GM10847 (cell line): ENCODE measurements around the gene AHI1.

Experiments used
- POLR2A ChIP-seq: IDR thresholded peaks from 2 replicates; pipeline ENCODE4 v1.6.1; 2011; ENCODE audit not compliant: insufficient read length; ENCODE audit errors: extremely low read depth

Gene AHI1

GRCh38 chr6:135329851-135330803 is 167.4 kb downstream of the AHI1 start:
- TF ChIP-seq POLR2A = no peak

- TF ChIP-seq POLR2A = no peak
Measured at GRCh38 chr6:135328136-135328535, 169.4 kb downstream of the AHI1 start.

DNA sequence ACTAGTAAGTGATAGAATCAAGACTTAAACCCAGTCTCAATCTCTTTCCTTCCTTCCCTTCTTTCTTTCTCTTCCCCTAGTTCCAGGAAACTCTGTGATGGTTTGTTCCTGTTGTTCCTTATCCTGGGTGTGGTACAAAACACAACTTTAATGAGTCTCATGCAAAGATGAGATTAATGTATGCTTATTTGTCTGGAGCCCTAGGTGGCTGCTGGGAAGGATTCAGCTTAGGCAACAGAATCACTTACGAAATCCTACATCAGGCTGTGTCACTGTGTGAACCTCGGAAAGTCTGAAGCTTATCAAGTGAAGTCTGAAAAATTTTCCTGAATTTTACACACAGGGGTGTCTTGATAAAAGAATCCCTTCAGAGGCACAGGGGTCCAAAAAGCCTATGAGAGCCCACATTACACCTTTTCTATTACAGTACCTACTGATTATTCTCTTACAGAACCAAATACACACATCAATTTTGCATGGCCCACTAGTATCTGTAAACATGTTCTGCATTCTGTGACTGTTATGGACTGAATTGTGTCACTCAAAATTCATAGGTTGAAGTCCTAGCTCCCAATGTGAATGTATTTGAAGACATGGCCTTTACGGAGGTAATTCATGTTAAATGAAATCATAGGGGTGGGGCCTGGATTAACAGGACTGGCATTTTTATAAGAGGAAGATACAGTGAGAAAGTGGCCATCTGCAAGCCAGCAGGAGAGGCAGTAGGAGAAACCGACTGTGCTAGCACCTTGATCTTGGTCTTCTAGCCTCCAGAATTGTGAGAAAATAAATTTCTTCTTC is 171.7 kb downstream of the AHI1 start:
- TF ChIP-seq POLR2A = no peak

GRCh38 chr6:135324531-135324930 is 173.0 kb downstream of the AHI1 start:
- no peak for TF ChIP-seq POLR2A

- no peak for TF ChIP-seq POLR2A
Measured at GRCh38 chr6:135323979-135324378, 173.6 kb downstream of the AHI1 start.

GRCh38 chr6:135323202-135323668 is 174.3 kb downstream of the AHI1 start:
- TF ChIP-seq POLR2A = no peak

GRCh38 chr6:135322427-135323201 is 174.9 kb downstream of the AHI1 start:
- no peak for TF ChIP-seq POLR2A

- no peak for TF ChIP-seq POLR2A
Measured at GRCh38 chr6:135320721-135321621, 176.6 kb downstream of the AHI1 start.

DNA sequence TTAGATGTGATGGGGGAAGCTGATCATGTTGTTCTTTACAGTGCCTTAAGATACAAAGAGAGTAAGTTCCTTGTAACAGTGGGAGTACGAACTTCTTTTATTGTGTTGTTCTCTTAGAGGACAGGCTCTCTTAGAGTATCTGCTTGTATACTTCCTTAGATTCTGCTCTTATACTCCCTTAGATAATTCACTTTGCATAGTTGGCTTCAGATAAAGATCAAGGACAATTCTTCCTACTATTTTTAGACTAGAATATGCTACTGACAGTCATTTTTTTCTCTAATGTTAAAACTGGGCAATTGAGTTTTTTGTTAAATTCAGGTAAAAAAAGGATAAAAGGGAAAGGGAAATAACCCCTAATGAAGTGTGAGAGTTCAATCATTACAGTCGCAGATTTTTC is 177.7 kb downstream of the AHI1 start:
- no peak for TF ChIP-seq POLR2A

GRCh38 chr6:135318738-135319469 is 178.6 kb downstream of the AHI1 start:
- no peak for TF ChIP-seq POLR2A

DNA sequence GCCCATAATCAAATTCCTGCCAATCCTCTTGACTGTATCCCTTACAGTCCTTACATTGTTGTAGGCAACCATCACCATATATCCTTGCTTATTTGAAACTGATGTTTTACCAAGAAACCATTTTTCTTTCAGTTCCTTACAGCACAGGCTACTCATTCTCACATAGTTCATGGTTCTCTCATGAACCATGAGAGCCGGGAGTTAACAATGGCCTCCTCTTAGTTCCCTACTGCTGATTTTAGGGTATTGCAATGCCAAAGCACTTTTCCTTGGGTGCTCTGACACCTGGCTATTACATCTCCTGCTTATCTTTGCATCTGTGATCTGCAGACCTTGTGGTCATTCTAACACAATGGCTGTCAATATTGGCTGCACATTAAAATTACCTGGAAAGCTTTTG is 183.0 kb downstream of the AHI1 start:
- no peak for TF ChIP-seq POLR2A

DNA sequence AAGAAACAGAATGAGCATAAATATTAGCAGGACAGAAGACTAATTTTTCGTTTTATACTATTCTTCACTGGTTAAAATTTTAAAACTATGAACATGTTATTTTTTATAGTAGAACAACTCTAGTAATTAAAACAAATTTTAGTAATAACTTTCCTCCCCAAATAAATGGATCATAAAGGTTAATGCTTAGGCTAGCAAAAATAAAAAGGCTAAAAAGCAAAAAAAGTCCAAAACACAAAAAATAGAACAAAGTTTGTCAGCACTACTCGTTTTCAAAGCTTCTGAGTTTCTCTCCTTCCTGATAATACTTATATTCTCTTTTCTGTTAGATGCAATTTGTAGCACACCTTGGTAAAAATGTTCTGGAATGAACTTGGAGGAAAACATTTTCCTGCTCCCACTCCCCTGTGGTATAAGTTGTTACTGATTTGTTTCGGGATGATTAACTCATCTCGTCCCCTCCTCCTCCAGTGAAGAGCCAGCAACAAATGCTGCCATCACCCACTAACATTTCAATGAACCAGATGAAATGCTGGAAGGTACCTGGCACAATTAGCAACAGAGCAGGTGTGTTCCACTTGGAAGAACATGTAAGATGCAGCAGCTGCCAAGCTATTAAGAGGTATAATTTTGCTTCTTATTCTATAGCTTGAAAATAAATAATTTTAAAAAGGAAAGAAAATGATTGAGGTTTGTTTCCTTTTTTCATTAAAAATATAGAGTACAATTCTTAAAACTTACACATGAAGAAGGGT is 185.9 kb downstream of the AHI1 start:
- no peak for TF ChIP-seq POLR2A

DNA sequence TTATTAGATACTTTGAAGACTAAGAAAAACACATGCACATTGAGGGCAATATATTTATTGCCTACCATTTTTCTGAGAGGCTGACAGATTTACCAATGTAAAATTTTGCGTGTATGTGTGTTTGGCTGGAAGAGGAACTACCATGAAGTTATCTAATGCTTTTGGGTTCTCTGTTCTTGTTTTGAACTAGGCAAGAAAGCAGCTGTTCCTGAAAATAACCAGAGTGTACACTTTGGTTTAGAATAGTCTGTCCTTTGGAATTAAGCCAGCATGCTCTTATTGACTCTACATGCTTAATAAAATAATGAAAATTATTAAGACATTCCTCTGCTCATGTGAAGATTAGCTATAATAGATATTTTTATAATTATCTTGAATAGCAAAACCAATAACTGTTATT is 187.2 kb downstream of the AHI1 start:
- TF ChIP-seq POLR2A = no peak
